H9 (cell line): ENCODE data around the gene TEX10. TPM values are rescaled to one million over a fixed set of nuclear protein-coding genes. Genes with fewer than 3 reads are reported as not detected.

Source experiments
- DNase-seq: peaks from one replicate; pipeline ENCODE4 v3.0.0-alpha.2; 2017
- H2AFZ ChIP-seq: one replicate; pipeline ENCODE4 v1.6.1; 2013; ENCODE audit warnings: mild to moderate bottlenecking, low read length, control low read depth, moderate library complexity
- H2AK5ac ChIP-seq: 2 replicates; pipeline ENCODE4 v1.6.1; 2013; ENCODE audit warnings: low read length, control low read depth, mixed read lengths; ENCODE audit not compliant: insufficient read length
- H2BK120ac ChIP-seq: one replicate; pipeline ENCODE4 v1.6.1; 2013; ENCODE audit warnings: low read depth, mild to moderate bottlenecking, low read length, control low read depth, inconsistent platforms; ENCODE audit not compliant: poor library complexity, severe bottlenecking
- H2BK12ac ChIP-seq: 2 replicates; pipeline ENCODE4 v1.6.1; 2013; ENCODE audit warnings: low read length, control low read depth, mixed read lengths, low read depth; ENCODE audit not compliant: insufficient read length
- H2BK15ac ChIP-seq: 2 replicates; pipeline ENCODE4 v1.6.1; 2013; ENCODE audit warnings: low read depth, low read length, control low read depth
- H2BK20ac ChIP-seq: one replicate; pipeline ENCODE4 v1.6.1; 2013; ENCODE audit warnings: low read depth, mild to moderate bottlenecking, low read length, control low read depth, inconsistent platforms; ENCODE audit not compliant: poor library complexity, severe bottlenecking
- H2BK5ac ChIP-seq: 2 replicates; pipeline ENCODE4 v1.6.1; 2013; ENCODE audit warnings: low read length, control low read depth, mixed read lengths; ENCODE audit not compliant: insufficient read length
- H3K14ac ChIP-seq: 2 replicates; pipeline ENCODE4 v1.6.1; 2013; ENCODE audit warnings: low read length, control low read depth; ENCODE audit not compliant: insufficient read depth
- H3K18ac ChIP-seq: 2 replicates; pipeline ENCODE4 v1.6.1; 2013; ENCODE audit warnings: low read depth, mild to moderate bottlenecking, mixed read lengths, low read length, control low read depth; ENCODE audit not compliant: insufficient read length
- H3K23ac ChIP-seq: 2 replicates; pipeline ENCODE4 v1.6.1; 2013; ENCODE audit warnings: low read length, control low read depth, mixed read lengths, low read depth; ENCODE audit not compliant: insufficient read length
- H3K23me2 ChIP-seq: 2 replicates; pipeline ENCODE4 v1.6.1; 2013; ENCODE audit warnings: low read depth, mild to moderate bottlenecking, mixed read lengths, low read length, control low read depth; ENCODE audit not compliant: insufficient read length, poor library complexity, severe bottlenecking
- H3K27ac ChIP-seq: 2 replicates; pipeline ENCODE4 v1.5.1; 2013; ENCODE audit warnings: low read length, control low read depth, mixed read lengths, low read depth; ENCODE audit not compliant: insufficient read length
- H3K27me3 ChIP-seq: 2 replicates; pipeline ENCODE4 v1.6.1; 2013; ENCODE audit warnings: low read length, control low read depth, inconsistent platforms; ENCODE audit not compliant: insufficient read depth
- H3K4ac ChIP-seq: 2 replicates; pipeline ENCODE4 v1.6.1; 2013; ENCODE audit warnings: low read depth, mild to moderate bottlenecking, control low read depth, inconsistent platforms, low read length, moderate library complexity
- H3K4me1 ChIP-seq: 2 replicates; pipeline ENCODE4 v1.6.1; 2013; ENCODE audit warnings: low read length, control low read depth, inconsistent platforms; ENCODE audit not compliant: insufficient read depth
- H3K4me2 ChIP-seq: 2 replicates; pipeline ENCODE4 v1.6.1; 2013; ENCODE audit warnings: low read length, control low read depth, mixed read lengths; ENCODE audit not compliant: insufficient read length, insufficient read depth
- H3K56ac ChIP-seq: 2 replicates; pipeline ENCODE4 v1.6.1; 2013; ENCODE audit warnings: low read depth, mild to moderate bottlenecking, mixed read lengths, low read length, control low read depth; ENCODE audit not compliant: insufficient read length
- H3K79me1 ChIP-seq: 2 replicates; pipeline ENCODE4 v1.6.1; 2013; ENCODE audit warnings: low read depth, mild to moderate bottlenecking, moderate library complexity, low read length, control low read depth, inconsistent platforms; ENCODE audit not compliant: insufficient read depth, poor library complexity, severe bottlenecking
- H3K79me2 ChIP-seq: 2 replicates; pipeline ENCODE4 v1.6.1; 2013; ENCODE audit warnings: low read length, control low read depth, inconsistent platforms; ENCODE audit not compliant: insufficient read depth
- H3K9ac ChIP-seq: 2 replicates; pipeline ENCODE4 v1.6.1; 2013; ENCODE audit warnings: low read length, control low read depth, mixed read lengths; ENCODE audit not compliant: insufficient read length; ENCODE audit errors: extremely low read depth
- H3K9me3 ChIP-seq: one replicate; pipeline ENCODE4 v1.6.1; 2013; ENCODE audit warnings: low read depth, low read length, inconsistent platforms; ENCODE audit not compliant: control insufficient read depth
- H3T11ph ChIP-seq: one replicate; pipeline ENCODE4 v1.6.1; 2013; ENCODE audit warnings: mild to moderate bottlenecking, low read length, control low read depth, inconsistent platforms
- H4K20me1 ChIP-seq: one replicate; pipeline ENCODE4 v1.6.1; 2013; ENCODE audit not compliant: control insufficient read depth, insufficient read length, insufficient read depth
- H4K5ac ChIP-seq: 2 replicates; pipeline ENCODE4 v1.6.1; 2013; ENCODE audit warnings: low read depth, mild to moderate bottlenecking, mixed read lengths, low read length, control low read depth; ENCODE audit not compliant: insufficient read length
- H4K8ac ChIP-seq: replicated peaks from 2 replicates; pipeline ENCODE4 v1.6.1; 2013; ENCODE audit warnings: low read length, control low read depth, mixed read lengths, low read depth; ENCODE audit not compliant: insufficient read length
- H4K91ac ChIP-seq: 2 replicates; pipeline ENCODE4 v1.6.1; 2013; ENCODE audit warnings: low read depth, mild to moderate bottlenecking, moderate library complexity, mixed read lengths, low read length, control low read depth; ENCODE audit not compliant: insufficient read length
- H3K27ac Mint-ChIP-seq, 3 experiments: 2 replicates in 2 of 3; 3 replicates in 1 of 3; pipeline ENCODE4 v1.8.0; 2020 to 2021; ENCODE audit warnings: mixed read lengths in 3 of 3, mild to moderate bottlenecking in 1 of 3, moderate library complexity in 1 of 3
- H3K27me3 Mint-ChIP-seq: 2 replicates; pipeline ENCODE4 v1.8.0; 2021; ENCODE audit warnings: low read depth, mild to moderate bottlenecking, moderate library complexity, mixed read lengths
- H3K36me3 Mint-ChIP-seq, 3 experiments: 2 replicates in 2 of 3; 3 replicates in 1 of 3; pipeline ENCODE4 v1.8.0; 2020 to 2021; ENCODE audit warnings: low read depth in 3 of 3, mixed read lengths in 3 of 3; ENCODE audit not compliant: insufficient read depth in 1 of 3
- H3K4me1 Mint-ChIP-seq, 2 experiments: 2 replicates each; pipeline ENCODE4 v1.8.0; 2020; ENCODE audit warnings: mixed read lengths in 2 of 2
- H3K4me3 Mint-ChIP-seq, 2 experiments: 2 replicates in 1 of 2; 3 replicates in 1 of 2; pipeline ENCODE4 v1.8.0; 2020 to 2021; ENCODE audit warnings: mild to moderate bottlenecking in 2 of 2, mixed read lengths in 2 of 2, moderate library complexity in 1 of 2
- H3K9me3 Mint-ChIP-seq, 2 experiments: 2 replicates in 1 of 2; 3 replicates in 1 of 2; pipeline ENCODE4 v1.8.0; 2020; ENCODE audit warnings: mild to moderate bottlenecking in 2 of 2, mixed read lengths in 2 of 2, moderate library complexity in 1 of 2
- WGBS: extraction: QIAGEN DNeasy Blood & Tissue Kit; methylation state at CpG from one replicate; pipeline ENCODE4 v1.1.7; 2013; ENCODE audit warnings: missing lambda C conversion rate, low lambda C conversion rate, mixed read lengths; ENCODE audit not compliant: insufficient read length; ENCODE audit errors: extremely low coverage; 5-methylcytosine and 5-hydroxymethylcytosine counted together
- total RNA-seq: library from RNA; stranded (reverse); gene quantifications from 2 replicates; pipeline ENCODE4 v1.2.1, GENCODE V29; 2021
- TF ChIP-seq, protein P1 (sequence below): fragments of 200-600 bp; sonication (generic); conservative IDR thresholded peaks from 3 replicates; pipeline ENCODE4 v1.8.0; 2021; ENCODE audit warnings: antibody characterized with exemption, mild to moderate bottlenecking

The TEX10 gene
- total RNA-seq, 1 experiment from 2014 or later = 70.8 TPM

DNA sequence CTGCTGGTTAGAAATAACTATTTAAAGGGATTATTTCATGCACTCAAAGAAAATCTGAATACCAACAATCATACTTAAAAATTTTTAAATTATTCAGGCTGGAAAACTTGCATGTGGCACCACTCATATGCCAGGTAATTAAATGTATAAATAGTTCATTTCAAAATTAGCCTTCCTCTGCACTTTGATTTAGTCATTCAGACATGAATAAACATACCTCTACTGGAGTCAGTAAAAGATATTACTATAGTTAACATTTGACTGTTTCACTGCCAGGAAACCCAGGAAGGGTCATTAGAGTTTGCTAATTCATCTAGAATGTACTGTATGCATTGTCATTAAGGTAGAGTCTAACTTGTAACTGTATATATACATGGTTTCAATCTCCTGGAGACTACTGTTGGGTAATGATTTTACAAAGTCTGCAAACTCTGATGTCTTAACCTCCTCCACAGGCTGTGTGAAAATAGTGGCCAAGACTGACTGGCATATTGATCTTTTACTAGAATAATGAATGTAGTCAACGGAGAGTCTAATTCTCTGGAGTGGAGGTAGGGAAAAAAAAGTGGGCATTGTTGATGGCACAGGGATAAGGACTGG is 43.7 kb downstream of the TEX10 start:
- no peaks in the 10 kb centered on the region for H3K27me3 Mint-ChIP-seq
- no peak overlapping the region for H3K27ac ChIP-seq
- H3K27me3 ChIP-seq = no peaks in the 10 kb centered on the region
- H3K4me3 Mint-ChIP-seq = no peak overlapping the region
- H4K20me1 ChIP-seq = no peaks in the 10 kb centered on the region
- no peak overlapping the region for H3K18ac ChIP-seq
- WGBS = no CpG with 5 or more reads among the region's 1 CpG
- H3K79me2 ChIP-seq = no peaks in the 10 kb centered on the region
- H3K23me2 ChIP-seq = no peaks in the 10 kb centered on the region
- H2AFZ ChIP-seq = no peak overlapping the region
- no peak overlapping the region for H2BK120ac ChIP-seq
- H2AK5ac ChIP-seq = no peak overlapping the region
- H3T11ph ChIP-seq = no peak overlapping the region
- H3K9me3 Mint-ChIP-seq = peaks cover 3 to 4% of the 10 kb centered on the region in 2 experiments; a peak in 2 of 5 replicates
- DNase-seq = no peak
- H3K9me3 ChIP-seq = no peaks in the 10 kb centered on the region
- peaks cover 63 to 78% (median 78%) of the 10 kb centered on the region in 3 experiments for H3K36me3 Mint-ChIP-seq
- H3K4ac ChIP-seq = no peak overlapping the region
- no peak overlapping the region for H4K8ac ChIP-seq
- H3K9ac ChIP-seq = no peak overlapping the region
- H3K4me1 ChIP-seq = no peaks in the 10 kb centered on the region
- peaks cover 7 to 10% of the 10 kb centered on the region in 2 experiments; a peak in 3 of 4 replicates for H3K4me1 Mint-ChIP-seq
- H3K79me1 ChIP-seq = peaks cover 2% of the 10 kb centered on the region
- TF ChIP-seq, protein P1, sequence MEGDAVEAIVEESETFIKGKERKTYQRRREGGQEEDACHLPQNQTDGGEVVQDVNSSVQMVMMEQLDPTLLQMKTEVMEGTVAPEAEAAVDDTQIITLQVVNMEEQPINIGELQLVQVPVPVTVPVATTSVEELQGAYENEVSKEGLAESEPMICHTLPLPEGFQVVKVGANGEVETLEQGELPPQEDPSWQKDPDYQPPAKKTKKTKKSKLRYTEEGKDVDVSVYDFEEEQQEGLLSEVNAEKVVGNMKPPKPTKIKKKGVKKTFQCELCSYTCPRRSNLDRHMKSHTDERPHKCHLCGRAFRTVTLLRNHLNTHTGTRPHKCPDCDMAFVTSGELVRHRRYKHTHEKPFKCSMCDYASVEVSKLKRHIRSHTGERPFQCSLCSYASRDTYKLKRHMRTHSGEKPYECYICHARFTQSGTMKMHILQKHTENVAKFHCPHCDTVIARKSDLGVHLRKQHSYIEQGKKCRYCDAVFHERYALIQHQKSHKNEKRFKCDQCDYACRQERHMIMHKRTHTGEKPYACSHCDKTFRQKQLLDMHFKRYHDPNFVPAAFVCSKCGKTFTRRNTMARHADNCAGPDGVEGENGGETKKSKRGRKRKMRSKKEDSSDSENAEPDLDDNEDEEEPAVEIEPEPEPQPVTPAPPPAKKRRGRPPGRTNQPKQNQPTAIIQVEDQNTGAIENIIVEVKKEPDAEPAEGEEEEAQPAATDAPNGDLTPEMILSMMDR = no peak
- H3K27ac Mint-ChIP-seq = peak overlapping the region in 1 of 3 experiments; percentile 68; a peak in 3 of 7 replicates
- no peak overlapping the region for H3K4me2 ChIP-seq
- no peak overlapping the region for H3K23ac ChIP-seq
- H4K91ac ChIP-seq = no peak overlapping the region
- no peak overlapping the region for H2BK15ac ChIP-seq
- no peak overlapping the region for H2BK5ac ChIP-seq
- no peak overlapping the region for H3K14ac ChIP-seq
- no peak overlapping the region for H2BK12ac ChIP-seq
- no peak overlapping the region for H2BK20ac ChIP-seq
- H3K56ac ChIP-seq = no peak overlapping the region
- no peak overlapping the region for H4K5ac ChIP-seq
